ENCODE results near the gene SFTPA2.
"Not testable (repeated sequence)": the region's sequence is repeated elsewhere in the genome, so short reads cannot be mapped to it uniquely, and the experiment has no call there.

DNA sequence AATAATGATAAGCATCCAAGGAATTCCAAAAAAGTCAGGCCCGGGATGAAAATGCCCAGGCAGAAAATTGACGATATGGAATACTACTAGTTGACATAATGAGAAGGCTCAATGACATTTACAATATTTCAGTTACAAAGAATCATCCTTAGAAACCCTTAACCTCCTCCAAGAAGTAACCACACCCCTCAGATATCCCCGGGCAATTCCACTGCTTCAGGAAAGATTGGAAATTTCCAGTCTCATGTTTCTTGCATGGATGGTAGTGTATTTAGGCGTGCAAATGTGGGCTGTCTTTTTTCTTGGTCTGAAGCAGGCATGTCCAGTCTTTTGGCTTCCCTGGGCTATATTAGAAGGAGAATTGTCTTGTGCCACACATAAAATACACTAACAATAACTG, 42.6 kb downstream of the SFTPA2 start:
- TF ChIP-seq, protein P1, sequence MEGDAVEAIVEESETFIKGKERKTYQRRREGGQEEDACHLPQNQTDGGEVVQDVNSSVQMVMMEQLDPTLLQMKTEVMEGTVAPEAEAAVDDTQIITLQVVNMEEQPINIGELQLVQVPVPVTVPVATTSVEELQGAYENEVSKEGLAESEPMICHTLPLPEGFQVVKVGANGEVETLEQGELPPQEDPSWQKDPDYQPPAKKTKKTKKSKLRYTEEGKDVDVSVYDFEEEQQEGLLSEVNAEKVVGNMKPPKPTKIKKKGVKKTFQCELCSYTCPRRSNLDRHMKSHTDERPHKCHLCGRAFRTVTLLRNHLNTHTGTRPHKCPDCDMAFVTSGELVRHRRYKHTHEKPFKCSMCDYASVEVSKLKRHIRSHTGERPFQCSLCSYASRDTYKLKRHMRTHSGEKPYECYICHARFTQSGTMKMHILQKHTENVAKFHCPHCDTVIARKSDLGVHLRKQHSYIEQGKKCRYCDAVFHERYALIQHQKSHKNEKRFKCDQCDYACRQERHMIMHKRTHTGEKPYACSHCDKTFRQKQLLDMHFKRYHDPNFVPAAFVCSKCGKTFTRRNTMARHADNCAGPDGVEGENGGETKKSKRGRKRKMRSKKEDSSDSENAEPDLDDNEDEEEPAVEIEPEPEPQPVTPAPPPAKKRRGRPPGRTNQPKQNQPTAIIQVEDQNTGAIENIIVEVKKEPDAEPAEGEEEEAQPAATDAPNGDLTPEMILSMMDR (IDR thresholded peaks at IDR 0.05): not testable (repeated sequence)
- not testable (repeated sequence) for TF ChIP-seq POLR2AphosphoS5 (IDR thresholded peaks at IDR 0.05; ENCODE audit: insufficient read depth in 1 of 2, low read depth in 1 of 2); POLR2A (IDR thresholded peaks at IDR 0.05)

Data from vagina (tissue), 2 donors.